ENCODE results near the gene VPS39. TPM values are rescaled to one million over a fixed set of nuclear protein-coding genes. Genes with fewer than 3 reads are reported as not detected.
"Not testable (repeated sequence)": the region's sequence is repeated elsewhere in the genome, so short reads cannot be mapped to it uniquely, and the experiment has no call there.

Gene VPS39, protein sequence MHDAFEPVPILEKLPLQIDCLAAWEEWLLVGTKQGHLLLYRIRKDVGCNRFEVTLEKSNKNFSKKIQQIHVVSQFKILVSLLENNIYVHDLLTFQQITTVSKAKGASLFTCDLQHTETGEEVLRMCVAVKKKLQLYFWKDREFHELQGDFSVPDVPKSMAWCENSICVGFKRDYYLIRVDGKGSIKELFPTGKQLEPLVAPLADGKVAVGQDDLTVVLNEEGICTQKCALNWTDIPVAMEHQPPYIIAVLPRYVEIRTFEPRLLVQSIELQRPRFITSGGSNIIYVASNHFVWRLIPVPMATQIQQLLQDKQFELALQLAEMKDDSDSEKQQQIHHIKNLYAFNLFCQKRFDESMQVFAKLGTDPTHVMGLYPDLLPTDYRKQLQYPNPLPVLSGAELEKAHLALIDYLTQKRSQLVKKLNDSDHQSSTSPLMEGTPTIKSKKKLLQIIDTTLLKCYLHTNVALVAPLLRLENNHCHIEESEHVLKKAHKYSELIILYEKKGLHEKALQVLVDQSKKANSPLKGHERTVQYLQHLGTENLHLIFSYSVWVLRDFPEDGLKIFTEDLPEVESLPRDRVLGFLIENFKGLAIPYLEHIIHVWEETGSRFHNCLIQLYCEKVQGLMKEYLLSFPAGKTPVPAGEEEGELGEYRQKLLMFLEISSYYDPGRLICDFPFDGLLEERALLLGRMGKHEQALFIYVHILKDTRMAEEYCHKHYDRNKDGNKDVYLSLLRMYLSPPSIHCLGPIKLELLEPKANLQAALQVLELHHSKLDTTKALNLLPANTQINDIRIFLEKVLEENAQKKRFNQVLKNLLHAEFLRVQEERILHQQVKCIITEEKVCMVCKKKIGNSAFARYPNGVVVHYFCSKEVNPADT
- total RNA-seq (10 to 100 TPM; 61.4 to 65.1 TPM), polyA plus RNA-seq (ENCODE audit: insufficient read length in 2 of 2) (10 to 100 TPM; 68.8 to 77.6 TPM)
- long read RNA-seq, donor 1, full-length matches to known transcripts, result 60 of 67 reads
- long read RNA-seq, donor 1, partial matches to known transcripts, result 7 of 67 reads
- long read RNA-seq, donor 1, other reads (novel, unspliced or antisense), result 0 of 67 reads
- long read RNA-seq, donor 2, full-length matches to known transcripts, result 8 of 8 reads
- long read RNA-seq, donor 2, partial matches to known transcripts, result 0 of 8 reads
- long read RNA-seq, donor 2, other reads (novel, unspliced or antisense), result 0 of 8 reads
- long read RNA-seq, donor 3, full-length matches to known transcripts, result 18 of 18 reads
- long read RNA-seq, donor 3, partial matches to known transcripts, result 0 of 18 reads
- long read RNA-seq, donor 3, other reads (novel, unspliced or antisense), result 0 of 18 reads
- long read RNA-seq, donor 4, full-length matches to known transcripts, result 28 of 28 reads
- long read RNA-seq, donor 4, partial matches to known transcripts, result 0 of 28 reads
- long read RNA-seq, donor 4, other reads (novel, unspliced or antisense), result 0 of 28 reads

DNA sequence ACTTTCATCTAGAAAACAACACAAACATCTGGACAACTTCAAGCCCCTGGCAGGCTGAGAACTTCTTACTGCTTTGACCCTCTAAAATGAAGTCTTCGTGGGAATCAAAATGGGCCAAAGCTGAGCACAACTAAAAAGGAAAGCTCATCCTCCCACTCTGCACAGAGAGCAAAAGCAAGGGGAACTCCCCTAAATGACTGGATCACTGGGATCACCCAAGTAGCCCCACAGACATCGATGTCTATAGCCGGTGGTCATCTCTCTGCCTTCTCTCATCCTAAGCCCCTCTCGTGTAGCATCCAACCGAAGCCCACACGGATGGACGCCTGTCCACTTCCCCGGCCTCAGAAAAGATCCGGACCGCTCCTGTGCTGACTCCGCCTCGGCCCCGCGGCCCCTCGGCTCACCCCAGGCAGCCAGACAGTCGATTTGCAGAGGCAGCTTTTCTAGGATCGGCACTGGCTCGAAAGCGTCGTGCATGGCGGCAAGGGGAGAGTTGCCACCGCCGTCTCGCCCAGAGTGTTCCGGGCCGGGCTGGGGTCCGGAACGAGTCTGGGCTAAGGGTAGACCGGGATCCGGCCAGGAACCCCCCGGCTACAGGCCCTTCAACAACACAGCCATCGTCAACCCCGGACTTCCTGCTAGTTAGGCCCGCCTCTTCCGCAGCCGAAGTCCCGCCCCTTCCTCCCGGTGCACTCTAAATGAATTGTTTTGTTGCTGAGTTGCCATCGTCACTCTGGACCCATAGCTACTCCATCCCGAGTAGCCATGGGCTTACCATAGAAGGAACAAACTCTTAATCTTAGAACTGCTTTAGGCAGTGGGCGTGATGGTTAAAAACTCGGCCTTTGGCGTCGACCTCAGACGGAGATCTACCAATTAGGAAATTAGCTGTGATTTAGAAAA, at the start of gene VPS39:
VPS39 (minus strand) TSS at position 631 of the 906 bp plus-strand sequence; CDS start at position 480, 151 bp downstream.
- peak; percentile 57 to 97 (median 78) for DNase-seq (ENCODE audit: low read depth in 4 of 6, low spot score in 6 of 6)
- H3K36me3 ChIP-seq (ENCODE audit: control insufficient read depth, insufficient read depth, low read length), result peaks cover 5% of the 10 kb centered on the region
- no peaks in the 10 kb centered on the region for H3K27me3 ChIP-seq (ENCODE audit: control insufficient read depth, insufficient read depth, low read length)
- WGBS (ENCODE audit: insufficient coverage), result under 1% methylated on average over 39 of the region's 45 CpGs
- peak within 1 kb of the TSS; percentile 93 for H3K4me3 ChIP-seq (ENCODE audit: low read depth, low read length)
- no peaks in the 10 kb centered on the region for H3K4me1 ChIP-seq (ENCODE audit: control insufficient read depth, insufficient read depth, low read length)
- no peaks in the 10 kb centered on the region for H3K9me3 ChIP-seq (ENCODE audit: control insufficient read depth, insufficient read depth, low read length)
- H3K27ac ChIP-seq (ENCODE audit: low read depth, low read length), result peak within 1 kb of the TSS; percentile 67

DNA sequence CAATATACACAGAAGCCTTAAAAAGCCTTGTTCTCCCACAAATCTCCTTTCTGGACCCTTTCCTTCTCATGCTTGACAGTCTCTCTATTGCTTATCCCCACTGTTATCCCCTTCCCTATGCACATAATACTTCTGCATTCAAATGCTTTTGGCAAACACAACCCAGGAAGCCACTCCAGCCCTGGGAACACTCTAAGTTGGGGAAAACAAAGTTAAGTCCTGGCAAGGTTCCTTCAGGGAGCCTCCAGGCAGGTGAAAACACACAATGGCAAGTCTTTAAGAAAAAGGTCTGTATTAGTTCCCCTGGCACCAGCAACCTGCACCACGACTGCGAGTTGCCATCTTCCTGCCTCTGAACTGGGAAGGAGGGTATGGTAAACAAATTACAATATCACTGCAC, 45.2 kb upstream of the VPS39 start:
- Histone ChIP-seq H3K4me3 (ENCODE audit: low read depth, low read length) (no peak overlapping the region), H3K27ac (ENCODE audit: low read depth, low read length) (no peak overlapping the region), H3K9me3 (ENCODE audit: control insufficient read depth, insufficient read depth, low read length) (no peaks in the 10 kb centered on the region), H3K36me3 (ENCODE audit: control insufficient read depth, insufficient read depth, low read length) (peaks cover 18% of the 10 kb centered on the region), H3K4me1 (ENCODE audit: control insufficient read depth, insufficient read depth, low read length) (no peaks in the 10 kb centered on the region), H3K27me3 (ENCODE audit: control insufficient read depth, insufficient read depth, low read length) (no peaks in the 10 kb centered on the region)
- DNase-seq (ENCODE audit: low read depth in 4 of 6, low spot score in 6 of 6), result no peak
- WGBS (ENCODE audit: insufficient coverage), result no CpG with 5 or more reads among the region's 2 CpGs

DNA sequence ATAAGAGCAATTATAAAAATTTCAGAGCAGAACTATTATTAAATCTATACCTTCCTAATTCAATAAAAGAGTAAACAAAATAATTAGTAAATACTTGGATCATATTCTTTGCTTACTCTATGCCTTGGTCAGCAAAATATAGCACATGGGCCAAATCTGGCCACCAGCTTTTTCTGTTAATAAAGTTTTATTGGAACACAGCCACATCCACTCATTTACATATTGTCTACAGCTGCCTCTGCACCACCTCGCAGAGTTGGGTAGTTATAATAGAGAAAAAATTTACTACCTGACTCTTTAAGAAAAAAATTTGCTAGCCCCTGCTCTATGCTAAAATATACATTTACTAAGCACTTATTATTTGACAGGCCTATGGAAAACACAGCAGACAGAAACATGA, 32.7 kb upstream of the VPS39 start:
- H3K9me3 ChIP-seq (ENCODE audit: control insufficient read depth, insufficient read depth, low read length), result no peaks in the 10 kb centered on the region
- no CpG with 5 or more reads among the region's 1 CpG for WGBS (ENCODE audit: insufficient coverage)
- no peaks in the 10 kb centered on the region for H3K4me1 ChIP-seq (ENCODE audit: control insufficient read depth, insufficient read depth, low read length)
- H3K27ac ChIP-seq (ENCODE audit: low read depth, low read length), result no peak overlapping the region
- H3K4me3 ChIP-seq (ENCODE audit: low read depth, low read length), result no peak overlapping the region
- peaks cover 17% of the 10 kb centered on the region for H3K36me3 ChIP-seq (ENCODE audit: control insufficient read depth, insufficient read depth, low read length)
- H3K27me3 ChIP-seq (ENCODE audit: control insufficient read depth, insufficient read depth, low read length), result no peaks in the 10 kb centered on the region
- DNase-seq (ENCODE audit: low read depth in 4 of 6, low spot score in 6 of 6), result no peak

DNA sequence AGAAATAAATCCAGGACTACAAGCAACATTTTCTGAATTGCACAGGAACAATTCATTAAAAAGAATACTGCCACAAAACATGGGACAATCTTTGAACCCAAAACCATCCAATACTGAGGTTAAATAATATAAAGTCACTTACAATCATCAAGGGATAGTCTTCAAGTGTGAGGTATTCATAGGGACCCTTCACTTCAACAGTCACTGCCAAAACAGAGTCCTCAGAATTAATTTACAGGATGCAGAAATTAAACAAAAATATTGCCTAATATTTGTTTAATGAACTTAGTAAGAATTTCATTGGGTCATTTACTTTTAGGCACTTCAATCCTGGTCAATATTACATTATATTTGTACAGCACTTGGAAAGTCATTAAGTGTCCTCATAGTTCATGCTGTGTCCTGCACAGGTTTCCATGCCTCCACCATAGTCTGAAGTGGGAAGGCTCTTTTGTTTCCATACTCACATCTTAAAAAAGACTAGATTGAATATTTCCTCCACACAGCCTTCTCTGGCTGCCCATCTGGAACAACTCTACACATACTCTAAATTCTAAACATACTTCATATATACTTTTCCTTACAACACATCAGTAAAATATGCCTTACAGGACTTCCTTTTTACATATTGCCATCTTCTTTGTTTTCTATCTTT, 31.6 kb upstream of the VPS39 start:
- H3K4me1 ChIP-seq (ENCODE audit: control insufficient read depth, insufficient read depth, low read length), result no peaks in the 10 kb centered on the region
- peaks cover 21% of the 10 kb centered on the region for H3K36me3 ChIP-seq (ENCODE audit: control insufficient read depth, insufficient read depth, low read length)
- no peak for DNase-seq (ENCODE audit: low read depth in 4 of 6, low spot score in 6 of 6)
- no peak overlapping the region for H3K4me3 ChIP-seq (ENCODE audit: low read depth, low read length)
- H3K27ac ChIP-seq (ENCODE audit: low read depth, low read length), result no peak overlapping the region
- H3K9me3 ChIP-seq (ENCODE audit: control insufficient read depth, insufficient read depth, low read length), result no peaks in the 10 kb centered on the region
- H3K27me3 ChIP-seq (ENCODE audit: control insufficient read depth, insufficient read depth, low read length), result no peaks in the 10 kb centered on the region

DNA sequence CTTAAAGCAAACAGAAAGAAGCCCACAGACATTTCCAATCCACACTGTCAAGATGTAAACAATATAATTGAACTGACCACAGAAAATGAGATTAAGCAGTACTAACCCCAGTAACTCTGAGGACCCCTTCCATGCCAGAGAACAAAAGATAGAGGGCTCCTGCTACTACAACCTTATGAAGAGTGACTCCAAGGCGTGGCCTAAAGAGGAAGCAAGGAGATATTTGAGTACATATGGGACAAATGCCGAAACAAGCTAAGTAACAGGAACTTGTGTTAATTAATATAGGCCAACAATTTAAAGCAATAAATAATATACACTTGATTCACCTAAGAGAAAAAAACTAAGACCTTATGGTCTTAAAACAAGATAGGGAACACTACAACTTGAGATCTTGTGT, 25.0 kb upstream of the VPS39 start:
- Histone ChIP-seq H3K9me3 (ENCODE audit: control insufficient read depth, insufficient read depth, low read length) (no peaks in the 10 kb centered on the region), H3K27ac (ENCODE audit: low read depth, low read length) (no peak overlapping the region), H3K36me3 (ENCODE audit: control insufficient read depth, insufficient read depth, low read length) (peaks cover 28% of the 10 kb centered on the region), H3K4me3 (ENCODE audit: low read depth, low read length) (no peak overlapping the region), H3K4me1 (ENCODE audit: control insufficient read depth, insufficient read depth, low read length) (no peaks in the 10 kb centered on the region), H3K27me3 (ENCODE audit: control insufficient read depth, insufficient read depth, low read length) (no peaks in the 10 kb centered on the region)
- no CpG with 5 or more reads among the region's 2 CpGs for WGBS (ENCODE audit: insufficient coverage)
- no peak for DNase-seq (ENCODE audit: low read depth in 4 of 6, low spot score in 6 of 6)

DNA sequence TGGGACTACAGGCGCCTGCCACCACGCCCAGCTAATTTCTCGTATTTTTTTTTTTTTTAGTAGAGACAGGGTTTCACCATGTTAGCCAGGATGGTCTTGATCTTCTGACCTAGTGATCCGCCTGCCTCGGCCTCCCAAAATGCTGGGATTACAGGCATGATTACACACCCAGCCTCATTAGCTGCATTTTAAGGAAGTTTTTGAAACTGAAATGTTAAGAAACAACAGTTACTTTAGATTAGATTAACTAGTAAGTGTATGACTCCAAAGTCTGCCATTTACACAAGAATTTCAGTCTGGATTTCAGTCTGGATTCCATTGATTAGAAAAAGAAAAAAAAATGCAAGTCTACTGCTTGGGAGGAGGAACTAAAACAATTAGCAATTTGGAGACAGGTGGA, 24.5 kb upstream of the VPS39 start:
- Histone ChIP-seq H3K27me3 (ENCODE audit: control insufficient read depth, insufficient read depth, low read length) (no peaks in the 10 kb centered on the region), H3K4me3 (ENCODE audit: low read depth, low read length) (no peak overlapping the region), H3K4me1 (ENCODE audit: control insufficient read depth, insufficient read depth, low read length) (no peaks in the 10 kb centered on the region), H3K36me3 (ENCODE audit: control insufficient read depth, insufficient read depth, low read length) (peaks cover 25% of the 10 kb centered on the region), H3K9me3 (ENCODE audit: control insufficient read depth, insufficient read depth, low read length) (no peaks in the 10 kb centered on the region), H3K27ac (ENCODE audit: low read depth, low read length) (no peak overlapping the region)
- WGBS (ENCODE audit: insufficient coverage), result no CpG with 5 or more reads among the region's 5 CpGs
- DNase-seq (ENCODE audit: low read depth in 4 of 6, low spot score in 6 of 6), result no peak

DNA sequence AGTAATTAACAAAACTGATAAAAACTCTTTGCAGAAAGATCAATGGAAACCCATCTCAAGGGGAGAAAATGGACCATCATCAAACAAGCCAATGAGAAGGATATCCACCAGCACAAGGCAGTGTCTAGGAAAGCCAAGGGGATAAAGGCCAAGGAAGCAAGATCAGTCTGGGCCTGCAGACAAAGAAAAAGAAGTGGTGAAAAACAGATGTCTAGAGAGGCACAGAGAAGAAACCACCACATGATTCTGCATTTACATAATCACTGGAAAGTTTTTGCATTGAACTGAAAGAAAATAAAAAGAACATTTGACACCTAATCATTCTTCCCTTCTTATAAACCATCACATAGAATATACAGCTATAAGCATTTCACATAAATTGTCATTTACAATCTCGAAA, 23.0 kb upstream of the VPS39 start:
- Histone ChIP-seq H3K27ac (ENCODE audit: low read depth, low read length) (no peak overlapping the region), H3K9me3 (ENCODE audit: control insufficient read depth, insufficient read depth, low read length) (no peaks in the 10 kb centered on the region), H3K36me3 (ENCODE audit: control insufficient read depth, insufficient read depth, low read length) (peaks cover 26% of the 10 kb centered on the region), H3K4me3 (ENCODE audit: low read depth, low read length) (no peak overlapping the region), H3K4me1 (ENCODE audit: control insufficient read depth, insufficient read depth, low read length) (no peaks in the 10 kb centered on the region), H3K27me3 (ENCODE audit: control insufficient read depth, insufficient read depth, low read length) (no peaks in the 10 kb centered on the region)
- no peak for DNase-seq (ENCODE audit: low read depth in 4 of 6, low spot score in 6 of 6)
- 100% methylated on average over 1 of the region's 1 CpG for WGBS (ENCODE audit: insufficient coverage)

DNA sequence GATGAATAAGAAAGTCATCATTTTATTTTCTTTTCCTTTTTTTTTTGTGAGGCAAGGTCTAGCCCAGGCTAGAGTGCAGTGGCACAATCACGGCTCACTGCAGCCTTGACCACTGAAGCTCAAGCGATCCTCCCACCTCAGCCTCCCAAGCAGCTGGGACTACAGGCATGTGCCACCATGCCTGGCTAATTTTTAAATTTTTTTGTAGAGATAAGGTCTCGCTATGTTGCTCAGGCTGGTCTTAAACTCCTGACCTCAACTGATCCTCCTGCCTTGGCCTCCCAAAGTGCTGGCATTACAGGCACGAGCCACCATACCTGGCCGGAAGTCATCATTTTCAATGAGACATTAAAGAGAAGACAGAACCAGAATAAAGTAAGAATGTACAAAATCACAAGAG, 20.9 kb upstream of the VPS39 start:
- DNase-seq (ENCODE audit: low read depth in 4 of 6, low spot score in 6 of 6); H3K4me1 ChIP-seq (ENCODE audit: control insufficient read depth, insufficient read depth, low read length); H3K4me3 ChIP-seq (ENCODE audit: low read depth, low read length); H3K27me3 ChIP-seq (ENCODE audit: control insufficient read depth, insufficient read depth, low read length); H3K27ac ChIP-seq (ENCODE audit: low read depth, low read length); H3K9me3 ChIP-seq (ENCODE audit: control insufficient read depth, insufficient read depth, low read length): not testable (repeated sequence)
- peaks cover 30% of the 10 kb centered on the region for H3K36me3 ChIP-seq (ENCODE audit: control insufficient read depth, insufficient read depth, low read length)
- 100% methylated on average over 2 of the region's 5 CpGs for WGBS (ENCODE audit: insufficient coverage)
